Tibial artery (tissue), 4 donors: ENCODE measurements around the gene RPL38.
A peak's percentile ranks its signal among the peaks of the same experiment; 100 is the strongest.

Experiments
- DNase-seq, 2 donors: peaks; one replicate each; pipeline ENCODE4 v3.0.0-alpha.2; 2019
- H3K27ac ChIP-seq, 2 donors: fragments of 200-600 bp; sonication (generic) in 1 of 2; 1 replicate in 1 of 2; 2 replicates in 1 of 2; pipeline ENCODE4 v1.5.1; 2018 to 2019; ENCODE audit warnings: mild to moderate bottlenecking in 1 of 2
- H3K27me3 ChIP-seq, 2 donors: fragments of 200-600 bp; sonication (generic) in 1 of 2; one replicate each; pipeline versions ENCODE4 v1.5.1 to v1.6.0; 2016 to 2019
- H3K36me3 ChIP-seq, 3 donors: fragments of 200-600 bp; sonication (generic) in 2 of 3; one replicate each; pipeline ENCODE4 v1.5.1; 2016 to 2019; ENCODE audit warnings: mild to moderate bottlenecking in 2 of 3
- H3K4me1 ChIP-seq, 4 donors: fragments of 200-600 bp; sonication (generic) in 2 of 4; 1 replicate in 3 of 4; 2 replicates in 1 of 4; pipeline ENCODE4 v1.5.1; 2016 to 2019
- H3K4me3 ChIP-seq, 2 donors: fragments of 200-600 bp; sonication (generic) in 1 of 2; 1 replicate in 1 of 2; 2 replicates in 1 of 2; pipeline ENCODE4 v1.5.1; 2018 to 2019; ENCODE audit warnings: mild to moderate bottlenecking in 2 of 2
- H3K9me3 ChIP-seq, 3 donors: fragments of 200-600 bp; sonication (generic) in 1 of 3; one replicate each; pipeline ENCODE4 v1.5.1; 2016 to 2019
- intact Hi-C: fragments of 100-400 bp; cut with DNase I; formaldehyde crosslinking; loops from one replicate; pipeline ENCODE4 v1.15.0; 2023; ENCODE audit warnings: low total_unique reads
- TF ChIP-seq, protein P1 (sequence below), 2 experiments: fragments of 200-600 bp in 1 of 2; fragments of 450-650 bp in 1 of 2; IDR thresholded peaks; one replicate each; pipeline ENCODE4 v1.5.1; 2017 to 2019; ENCODE audit warnings: antibody characterized with exemption in 2 of 2, mild to moderate bottlenecking in 1 of 2, moderate library complexity in 1 of 2

Gene RPL38

DNA sequence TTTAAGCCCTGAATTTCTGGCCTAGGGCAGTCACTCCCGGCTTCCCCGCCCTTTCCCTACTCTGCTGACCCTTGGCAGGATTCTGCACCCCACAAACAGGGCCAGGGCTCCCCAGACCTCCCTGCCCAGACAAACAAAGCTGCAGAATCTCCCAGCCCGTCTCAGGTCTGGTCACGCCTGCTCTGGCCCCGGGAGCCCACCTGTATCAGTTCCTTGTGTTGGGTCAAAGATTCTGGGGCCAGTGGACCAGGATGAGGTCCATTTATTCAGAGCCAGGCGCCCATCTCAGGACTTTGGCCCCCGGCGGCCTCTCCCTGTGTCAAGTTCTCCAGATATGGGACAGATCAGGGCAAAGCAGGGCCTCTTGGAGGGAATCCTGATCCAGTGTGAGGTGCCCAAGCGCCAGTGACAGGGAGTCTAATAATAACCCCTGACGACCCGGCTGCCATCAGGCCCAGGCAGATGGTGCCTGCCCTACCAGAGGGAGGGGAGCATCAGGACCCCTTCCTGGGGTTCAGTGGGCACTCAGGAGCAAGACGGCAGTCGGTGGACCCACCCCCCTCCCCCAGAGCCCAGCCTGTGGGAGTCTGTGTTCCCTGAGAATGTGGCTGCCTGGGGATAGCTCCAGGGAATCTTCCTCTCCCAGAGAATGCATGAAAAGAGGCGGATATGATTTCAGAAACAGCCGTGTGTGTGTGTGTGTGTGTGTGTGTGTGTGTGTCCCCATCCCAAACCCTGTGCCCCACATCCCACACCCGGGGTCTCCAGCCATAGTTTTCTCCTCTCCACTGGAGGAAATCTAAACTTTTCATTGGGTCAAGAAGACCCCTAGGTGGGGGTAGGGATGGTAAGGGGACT, 11.2 kb downstream of the RPL38 start:
- Histone ChIP-seq H3K4me3 (peak overlapping the region; percentile 51 to 61), H3K27ac (peak overlapping the region; percentile 50 to 79), H3K36me3 (peaks cover 6 to 7% (median 6%) of the 10 kb centered on the region in 3 donors), H3K27me3 (no peaks in the 10 kb centered on the region), H3K9me3 (no peaks in the 10 kb centered on the region), H3K4me1 (peaks cover 0 to 49% (median 33%) of the 10 kb centered on the region in 4 donors)
- TF ChIP-seq, protein P1, sequence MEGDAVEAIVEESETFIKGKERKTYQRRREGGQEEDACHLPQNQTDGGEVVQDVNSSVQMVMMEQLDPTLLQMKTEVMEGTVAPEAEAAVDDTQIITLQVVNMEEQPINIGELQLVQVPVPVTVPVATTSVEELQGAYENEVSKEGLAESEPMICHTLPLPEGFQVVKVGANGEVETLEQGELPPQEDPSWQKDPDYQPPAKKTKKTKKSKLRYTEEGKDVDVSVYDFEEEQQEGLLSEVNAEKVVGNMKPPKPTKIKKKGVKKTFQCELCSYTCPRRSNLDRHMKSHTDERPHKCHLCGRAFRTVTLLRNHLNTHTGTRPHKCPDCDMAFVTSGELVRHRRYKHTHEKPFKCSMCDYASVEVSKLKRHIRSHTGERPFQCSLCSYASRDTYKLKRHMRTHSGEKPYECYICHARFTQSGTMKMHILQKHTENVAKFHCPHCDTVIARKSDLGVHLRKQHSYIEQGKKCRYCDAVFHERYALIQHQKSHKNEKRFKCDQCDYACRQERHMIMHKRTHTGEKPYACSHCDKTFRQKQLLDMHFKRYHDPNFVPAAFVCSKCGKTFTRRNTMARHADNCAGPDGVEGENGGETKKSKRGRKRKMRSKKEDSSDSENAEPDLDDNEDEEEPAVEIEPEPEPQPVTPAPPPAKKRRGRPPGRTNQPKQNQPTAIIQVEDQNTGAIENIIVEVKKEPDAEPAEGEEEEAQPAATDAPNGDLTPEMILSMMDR (IDR thresholded peaks at IDR 0.05), result no peak
- no peak for DNase-seq
- intact Hi-C loops, result loop anchor here (5.0 kb wide), 1 partner anchor 233 kb away; no protein-coding TSS in a partner anchor

DNA sequence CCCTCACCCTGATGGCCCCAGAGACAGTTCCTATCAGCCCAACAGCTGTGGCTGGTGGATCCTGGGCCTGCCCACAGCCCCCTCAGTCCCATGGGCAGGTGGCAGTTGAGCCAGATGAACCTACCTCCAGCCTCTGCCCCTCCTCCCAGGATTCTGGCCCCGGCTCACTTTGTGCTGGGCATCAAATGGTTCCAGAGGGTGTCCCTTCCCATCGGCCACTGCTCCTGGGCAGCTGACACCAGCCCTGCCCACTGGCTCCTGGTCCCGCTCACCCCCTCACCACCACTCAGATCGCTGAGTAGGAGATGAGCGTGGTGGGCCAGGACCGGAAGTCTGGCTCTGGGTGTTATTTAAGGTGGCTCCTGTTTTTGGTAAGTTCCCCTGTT, 11.9 kb downstream of the RPL38 start:
- intact Hi-C loops, result no loop called here
- DNase-seq, result no peak
- H3K9me3 ChIP-seq, result no peaks in the 10 kb centered on the region
- TF ChIP-seq, protein P1 (IDR thresholded peaks at IDR 0.05), result no peak
- peaks cover 0 to 45% (median 31%) of the 10 kb centered on the region in 4 donors for H3K4me1 ChIP-seq
- no peak overlapping the region for H3K4me3 ChIP-seq
- H3K27me3 ChIP-seq, result no peaks in the 10 kb centered on the region
- H3K36me3 ChIP-seq, result peaks cover 0 to under 1% (median 0%) of the 10 kb centered on the region in 3 donors
- no peak overlapping the region for H3K27ac ChIP-seq

DNA sequence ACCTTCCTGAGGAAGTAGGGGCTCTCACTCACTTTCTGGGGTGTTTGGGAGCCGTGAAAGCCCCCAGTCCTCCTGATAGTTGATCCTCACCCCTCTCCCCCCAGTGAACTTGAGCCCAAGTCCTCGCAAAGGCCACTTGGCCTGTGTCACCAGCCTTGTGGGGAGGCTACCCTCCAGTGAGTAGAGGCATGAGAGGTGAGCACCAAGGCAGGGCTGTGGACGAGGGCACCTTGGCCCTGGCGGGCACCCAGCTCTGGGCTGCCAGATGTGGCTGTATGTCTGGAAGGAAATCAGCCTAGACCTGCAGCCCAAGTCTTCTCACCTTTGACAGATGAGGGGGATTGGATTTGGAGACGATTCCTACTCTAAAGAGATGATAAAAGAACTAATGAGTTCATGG, 13.0 kb downstream of the RPL38 start:
- no peaks in the 10 kb centered on the region for H3K9me3 ChIP-seq
- H3K4me1 ChIP-seq, result peaks cover 0 to 34% (median 24%) of the 10 kb centered on the region in 4 donors
- intact Hi-C loops, result no loop called here
- no peaks in the 10 kb centered on the region for H3K27me3 ChIP-seq
- H3K36me3 ChIP-seq, result peaks cover 0 to under 1% (median 0%) of the 10 kb centered on the region in 3 donors
- H3K4me3 ChIP-seq, result no peak overlapping the region
- no peak for DNase-seq
- no peak overlapping the region for H3K27ac ChIP-seq
- TF ChIP-seq, protein P1 (IDR thresholded peaks at IDR 0.05), result no peak

DNA sequence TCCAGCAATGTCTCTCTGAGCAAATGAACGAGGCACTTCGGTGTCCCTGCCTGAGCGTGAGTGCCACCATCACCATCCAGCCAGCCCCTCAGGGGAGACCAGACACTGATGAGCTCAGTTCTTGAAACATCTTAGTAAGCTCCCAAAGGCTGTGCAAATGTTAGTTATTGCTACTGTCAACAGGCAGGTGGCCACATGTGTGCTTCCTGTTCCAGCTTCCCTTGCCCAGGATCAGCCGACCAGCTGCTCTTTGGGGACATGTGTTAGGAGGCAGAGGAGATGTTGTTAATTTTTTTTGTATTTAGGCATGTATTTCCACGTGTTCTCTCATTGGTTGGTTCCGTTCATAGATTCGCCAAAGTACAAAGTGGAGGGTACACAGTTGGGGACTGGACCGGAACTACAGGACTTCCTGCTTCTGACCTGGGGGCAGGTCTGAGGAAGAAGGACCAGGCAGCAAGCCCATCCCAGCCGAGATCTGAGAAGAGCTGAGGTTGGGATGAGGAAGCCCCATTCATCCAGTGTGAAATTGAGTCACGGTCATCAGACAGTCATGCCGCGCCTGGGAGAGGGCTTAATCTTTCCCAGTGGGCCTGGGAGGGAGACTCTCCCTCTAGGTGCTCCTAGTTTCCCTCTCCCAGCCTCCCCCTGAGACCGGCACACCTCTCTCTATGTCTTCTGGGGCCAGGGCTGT, 13.7 kb downstream of the RPL38 start:
- Histone ChIP-seq H3K36me3 (peaks cover 0 to 7% (median 0%) of the 10 kb centered on the region in 3 donors), H3K27ac (no peak overlapping the region), H3K9me3 (no peaks in the 10 kb centered on the region), H3K27me3 (no peaks in the 10 kb centered on the region), H3K4me3 (no peak overlapping the region), H3K4me1 (peaks cover 0 to 27% (median 17%) of the 10 kb centered on the region in 4 donors)
- TF ChIP-seq, protein P1 (IDR thresholded peaks at IDR 0.05), result no peak
- intact Hi-C loops, result no loop called here
- DNase-seq, result no peak

DNA sequence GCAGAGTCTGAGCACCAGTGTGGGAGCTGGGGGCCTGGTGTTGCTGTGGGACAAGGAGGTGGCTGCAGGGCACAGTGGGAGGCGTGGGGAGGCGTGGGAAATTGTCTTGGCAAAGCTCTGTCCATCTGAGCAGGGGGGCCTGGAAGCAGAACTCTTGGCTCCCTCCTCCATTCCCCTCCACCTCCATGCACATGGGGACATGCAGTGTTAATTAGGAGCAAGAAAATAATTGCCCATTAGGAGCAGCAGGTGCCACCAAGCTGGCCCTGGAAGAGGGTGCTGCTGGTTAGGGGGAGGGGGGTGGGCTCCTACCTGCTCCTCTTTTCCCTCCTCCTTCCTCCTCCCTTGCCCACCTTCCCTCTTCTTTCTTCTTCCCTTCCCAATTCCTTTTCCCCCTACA, 14.4 kb downstream of the RPL38 start:
- Histone ChIP-seq H3K27me3 (no peaks in the 10 kb centered on the region), H3K9me3 (no peaks in the 10 kb centered on the region), H3K4me3 (no peak overlapping the region), H3K36me3 (peaks cover 0 to 14% (median 2%) of the 10 kb centered on the region in 3 donors), H3K27ac (no peak overlapping the region), H3K4me1 (peaks cover 0 to 21% (median 10%) of the 10 kb centered on the region in 4 donors)
- TF ChIP-seq, protein P1 (IDR thresholded peaks at IDR 0.05), result no peak
- DNase-seq, result no peak
- intact Hi-C loops, result no loop called here
